Measurements from ENCODE around the gene XPOT.

The XPOT gene

GRCh38 chr12:64457923-64458322, 53.7 kb downstream of the XPOT start:
- TF ChIP-seq, protein P1, sequence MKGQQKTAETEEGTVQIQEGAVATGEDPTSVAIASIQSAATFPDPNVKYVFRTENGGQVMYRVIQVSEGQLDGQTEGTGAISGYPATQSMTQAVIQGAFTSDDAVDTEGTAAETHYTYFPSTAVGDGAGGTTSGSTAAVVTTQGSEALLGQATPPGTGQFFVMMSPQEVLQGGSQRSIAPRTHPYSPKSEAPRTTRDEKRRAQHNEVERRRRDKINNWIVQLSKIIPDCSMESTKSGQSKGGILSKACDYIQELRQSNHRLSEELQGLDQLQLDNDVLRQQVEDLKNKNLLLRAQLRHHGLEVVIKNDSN (IDR thresholded peaks at IDR 0.05), result no peak
- no peak for TF ChIP-seq NFIC (IDR thresholded peaks at IDR 0.05)
- TF ChIP-seq TCF12 (IDR thresholded peaks at IDR 0.05; ENCODE audit: low read depth), result no peak
- no peak for TF ChIP-seq FOXM1 (IDR thresholded peaks at IDR 0.05; ENCODE audit: borderline replicate concordance, low read depth)
- no peak for TF ChIP-seq ZBTB7A (IDR thresholded peaks at IDR 0.05; ENCODE audit: low read depth)
- TF ChIP-seq CREB1 (IDR thresholded peaks at IDR 0.05; ENCODE audit: low read depth), result no peak

DNA sequence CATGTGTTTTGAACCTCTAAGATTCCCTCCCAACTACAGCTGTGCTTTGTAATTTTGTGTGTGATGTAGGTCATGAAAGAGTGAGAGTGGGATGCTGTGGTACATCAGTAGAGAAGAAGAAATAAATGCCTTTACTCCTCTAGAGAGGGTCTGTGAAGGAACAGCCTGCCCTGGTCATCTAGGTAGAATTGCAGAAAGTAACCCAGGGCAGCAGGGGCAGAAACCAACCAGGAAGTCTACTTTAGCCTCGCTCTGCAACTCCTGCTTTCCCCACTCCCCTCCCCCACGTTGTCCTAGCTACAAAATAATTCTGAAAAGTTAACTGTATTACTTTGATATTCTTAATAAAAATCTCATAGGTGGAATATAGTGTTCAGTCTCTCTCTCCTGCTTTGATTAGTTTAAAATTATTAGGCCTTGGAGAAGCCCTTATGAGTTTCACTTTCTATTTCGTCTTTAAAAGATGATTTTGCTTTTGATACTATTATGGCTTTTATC, 55.3 kb downstream of the XPOT start:
- TF ChIP-seq EP300 (IDR thresholded peaks at IDR 0.05; ENCODE audit: borderline replicate concordance) (no peak), MAX (IDR thresholded peaks at IDR 0.05) (no peak), FOXM1 (IDR thresholded peaks at IDR 0.05; ENCODE audit: borderline replicate concordance, low read depth) (no peak), CEBPB (IDR thresholded peaks at IDR 0.05) (no peak), TCF12 (IDR thresholded peaks at IDR 0.05; ENCODE audit: low read depth) (no peak), YY1 (IDR thresholded peaks at IDR 0.05; ENCODE audit: low read depth) (no peak), CREB1 (IDR thresholded peaks at IDR 0.05; ENCODE audit: low read depth) (no peak)
- TF ChIP-seq, protein P1 (IDR thresholded peaks at IDR 0.05), result no peak

DNA sequence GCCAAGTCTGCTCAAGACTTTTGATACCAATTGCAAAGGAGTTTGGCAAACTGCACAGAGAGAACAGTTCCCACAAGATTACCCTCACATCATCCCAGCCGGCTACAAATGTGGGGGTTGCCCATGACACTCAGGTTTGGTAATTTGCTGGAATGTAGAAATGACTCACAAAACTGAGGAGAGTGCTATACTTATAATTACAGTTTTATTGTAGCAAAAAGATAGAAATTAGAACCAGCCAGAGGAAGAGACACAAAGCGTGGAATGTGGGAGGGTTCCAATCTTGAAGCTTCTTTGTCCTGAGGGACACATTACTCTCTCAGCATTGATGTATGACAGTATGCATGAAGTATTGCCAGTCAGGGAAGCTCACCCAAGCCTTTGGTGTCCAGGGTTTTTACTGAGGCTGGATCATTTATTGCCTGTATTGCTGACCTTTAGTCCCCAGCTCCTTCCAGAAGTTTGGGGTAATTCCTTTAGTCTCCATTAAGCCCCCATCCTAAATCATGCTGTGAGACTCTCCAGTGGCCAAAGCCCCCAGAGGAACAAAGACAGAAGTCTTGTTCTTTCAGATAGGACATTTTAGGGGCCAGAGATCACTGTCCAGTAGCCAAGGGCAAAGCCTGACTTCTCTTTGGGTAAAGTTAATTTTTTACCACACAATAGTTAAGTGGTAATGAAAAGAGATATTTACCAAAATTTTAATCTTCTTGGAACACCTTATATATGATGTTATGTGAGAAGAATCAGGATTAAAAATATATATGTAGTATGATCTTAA, 57.6 kb downstream of the XPOT start:
- no peak for TF ChIP-seq NFIC (IDR thresholded peaks at IDR 0.05)
- 0 out of 2 replicates have a peak, but pooled peaks have one; percentile 28 for TF ChIP-seq TEAD4 (IDR thresholded peaks at IDR 0.05)

- TF ChIP-seq FOXM1 (IDR thresholded peaks at IDR 0.05; ENCODE audit: borderline replicate concordance, low read depth), result no peak
- TF ChIP-seq NFIC (IDR thresholded peaks at IDR 0.05), result peak; percentile 40; the same call in 1 of the 2 replicates
- TF ChIP-seq YY1 (IDR thresholded peaks at IDR 0.05; ENCODE audit: low read depth), result no peak
Measured at GRCh38 chr12:64466178-64466577, 62.0 kb downstream of the XPOT start.

GRCh38 chr12:64468966-64469365, 64.8 kb downstream of the XPOT start:
- no peak for TF ChIP-seq YY1 (IDR thresholded peaks at IDR 0.05; ENCODE audit: low read depth)
- no peak for TF ChIP-seq FOXM1 (IDR thresholded peaks at IDR 0.05; ENCODE audit: borderline replicate concordance, low read depth)
- no peak for TF ChIP-seq EGR1 (IDR thresholded peaks at IDR 0.05)
- TF ChIP-seq MAX (IDR thresholded peaks at IDR 0.05), result no peak

DNA sequence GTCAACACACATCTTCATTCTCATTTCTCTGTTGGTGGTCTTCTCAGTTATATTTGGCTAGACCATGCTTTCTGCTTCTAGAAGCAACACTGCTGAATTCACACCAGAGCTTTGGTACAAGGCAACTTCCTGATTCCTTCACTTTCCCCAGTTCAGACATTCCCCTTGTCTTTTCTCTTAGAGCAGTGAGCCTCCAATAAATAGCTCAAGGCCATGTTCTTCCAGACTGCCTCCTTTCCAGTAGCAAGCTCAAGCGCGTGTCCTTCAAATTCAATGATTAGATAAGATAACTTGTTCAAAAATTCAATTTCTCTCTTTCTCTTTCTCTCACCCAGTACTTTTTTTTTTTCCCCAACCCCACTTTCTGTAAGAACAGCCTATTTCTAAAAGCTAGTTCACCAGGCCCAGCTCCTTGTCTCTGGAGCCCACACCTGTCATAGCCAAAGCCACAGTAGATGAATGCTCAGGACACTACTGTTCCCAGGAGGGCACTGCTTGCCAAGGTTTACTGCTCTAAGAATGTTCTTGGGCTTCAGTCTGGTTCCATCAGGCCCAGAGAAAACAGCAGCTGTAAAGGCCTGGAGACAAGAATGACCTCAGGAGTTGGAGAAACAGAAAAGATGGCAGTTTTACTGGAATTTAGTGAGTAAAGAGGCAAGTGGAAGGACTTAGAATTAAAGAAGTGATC, 65.4 kb downstream of the XPOT start:
- no peak for TF ChIP-seq EGR1 (IDR thresholded peaks at IDR 0.05)
- TF ChIP-seq, protein P1 (IDR thresholded peaks at IDR 0.05), result no peak
- no peak for TF ChIP-seq FOXM1 (IDR thresholded peaks at IDR 0.05; ENCODE audit: borderline replicate concordance, low read depth)
- no peak for TF ChIP-seq MAX (IDR thresholded peaks at IDR 0.05)
- TF ChIP-seq NFIC (IDR thresholded peaks at IDR 0.05), result no peak
- no peak for TF ChIP-seq TEAD4 (IDR thresholded peaks at IDR 0.05)
- TF ChIP-seq TCF12 (IDR thresholded peaks at IDR 0.05; ENCODE audit: low read depth), result no peak

GRCh38 chr12:64470495-64470894, 66.3 kb downstream of the XPOT start:
- no peak for TF ChIP-seq RAD21 (IDR thresholded peaks at IDR 0.05; ENCODE audit: low read depth)
- TF ChIP-seq, protein P1 (IDR thresholded peaks at IDR 0.05), result no peak
- TF ChIP-seq FOXM1 (IDR thresholded peaks at IDR 0.05; ENCODE audit: borderline replicate concordance, low read depth), result no peak
- TF ChIP-seq CREB1 (IDR thresholded peaks at IDR 0.05; ENCODE audit: low read depth), result no peak
- TF ChIP-seq EGR1 (IDR thresholded peaks at IDR 0.05), result no peak
- TF ChIP-seq CEBPB (IDR thresholded peaks at IDR 0.05), result no peak
- TF ChIP-seq YY1 (IDR thresholded peaks at IDR 0.05; ENCODE audit: low read depth), result no peak
- no peak for TF ChIP-seq MAX (IDR thresholded peaks at IDR 0.05)
- no peak for TF ChIP-seq NFIC (IDR thresholded peaks at IDR 0.05)
- TF ChIP-seq ZBTB7A (IDR thresholded peaks at IDR 0.05; ENCODE audit: low read depth), result no peak
- no peak for TF ChIP-seq REST (IDR thresholded peaks at IDR 0.05; ENCODE audit: low read depth)
- TF ChIP-seq TAF1 (IDR thresholded peaks at IDR 0.05; ENCODE audit: low read depth), result no peak
- TF ChIP-seq TEAD4 (IDR thresholded peaks at IDR 0.05), result no peak
- no peak for TF ChIP-seq TCF12 (IDR thresholded peaks at IDR 0.05; ENCODE audit: low read depth)
- no peak for TF ChIP-seq EP300 (IDR thresholded peaks at IDR 0.05; ENCODE audit: borderline replicate concordance)

Data from Ishikawa (cell line).